HCT116 (cell line): Measurements from ENCODE around the gene ITSN1. TPM values are rescaled to one million over a fixed set of nuclear protein-coding genes. Genes with fewer than 3 reads are reported as not detected.

Experiments
- ATAC-seq: fragments of 200-7000 bp; cut with Tn5 transposase; 2 replicates; pipeline ENCODE4 v1.9.1; 2020; ENCODE audit warnings: mild to moderate bottlenecking, moderate library complexity
- BruUV-seq: library from RNA; stranded (reverse); fragments of 400-500 nt; replicated peaks from 2 replicates; lab custom pipeline; 2021; lab: Mats Ljungman, UMichigan
- CTCF ChIA-PET: fragments of 300-600 bp; sonication (Branson Sonifier 250); formaldehyde crosslinking; loops from one replicate; lab custom pipeline; 2021; ENCODE audit warnings: antibody characterized with exemption; lab: Charles Lee
- POLR2A ChIA-PET: fragments of 300-600, 350-600 bp; sonication (Branson Sonifier 250); formaldehyde crosslinking; loops from one replicate; lab custom pipeline; 2021; ENCODE audit warnings: antibody characterized with exemption; lab: Charles Lee
- RAD21 ChIA-PET, 2 experiments: fragments of 300-600 bp; sonication (Branson Sonifier 250); formaldehyde crosslinking; loops; one replicate each; lab custom pipeline; 2023; ENCODE audit warnings: low total read pairs in 2 of 2; ENCODE audit not compliant: uncharacterized antibody in 2 of 2, unreplicated experiment in 2 of 2, low non-redundant PET in 1 of 2; lab: Charles Lee
- DNase-seq: peaks from one replicate; pipeline ENCODE4 v3.0.0-alpha.2; 2010; ENCODE audit warnings: low read depth, low spot score
- H2AFZ ChIP-seq: fragments of 200-600 bp; shearing (Covaris generic), sonication (generic); 2 replicates; pipeline ENCODE4 v1.6.1; 2017; ENCODE audit warnings: low read depth, mixed run types, mixed read lengths, antibody characterized with exemption, low read length; ENCODE audit not compliant: poor library complexity, severe bottlenecking
- H3K27ac ChIP-seq: 2 replicates; pipeline ENCODE4 v1.5.1; 2012; ENCODE audit warnings: low read depth, low read length
- H3K27me3 ChIP-seq: fragments of 200-600 bp; sonication (generic); 2 replicates; pipeline ENCODE4 v1.6.1; 2016; ENCODE audit warnings: mixed run types, low read length, mixed read lengths; ENCODE audit not compliant: insufficient read depth
- H3K36me3 ChIP-seq, 2 experiments: fragments of 200-500 bp in 1 of 2; fragments of 200-600 bp in 1 of 2; sonication (Bioruptor generic) in 1 of 2; sonication (generic) in 1 of 2; 2 replicates each; pipeline versions ENCODE4 v1.5.1 to v1.6.1; 2014 to 2016; ENCODE audit warnings: low read length in 2 of 2, inconsistent platforms in 1 of 2, mixed read lengths in 1 of 2, mixed run types in 1 of 2; ENCODE audit not compliant: insufficient read depth in 2 of 2, control insufficient read depth in 1 of 2
- H3K4me1 ChIP-seq, 2 experiments: fragments of 200-600 bp in 1 of 2; sonication (generic) in 1 of 2; 2 replicates each; pipeline versions ENCODE4 v1.5.1 to v1.6.1; 2012 to 2017; ENCODE audit warnings: low read length in 2 of 2, inconsistent platforms in 1 of 2, mild to moderate bottlenecking in 1 of 2, mixed read lengths in 1 of 2, mixed run types in 1 of 2, moderate library complexity in 1 of 2; ENCODE audit not compliant: insufficient read depth in 2 of 2, control insufficient read depth in 1 of 2
- H3K4me2 ChIP-seq: fragments of 200-600 bp; sonication (generic); 2 replicates; pipeline ENCODE4 v1.6.1; 2017; ENCODE audit warnings: mixed run types, low read length, mixed read lengths
- H3K4me3 ChIP-seq, 2 experiments: fragments of 200-600 bp in 1 of 2; sonication (generic) in 1 of 2; replicated peaks in 1 of 2; 2 replicates each; pipeline ENCODE4 v1.5.1; 2011 to 2016; ENCODE audit warnings: low read length in 2 of 2, control low read depth in 1 of 2, low read depth in 1 of 2, mild to moderate bottlenecking in 1 of 2, mixed read lengths in 1 of 2, mixed run types in 1 of 2
- H3K79me2 ChIP-seq: fragments of 200-600 bp; sonication (generic); 2 replicates; pipeline ENCODE4 v1.6.1; 2017; ENCODE audit warnings: mild to moderate bottlenecking, mixed run types, low read length, moderate library complexity, mixed read lengths; ENCODE audit not compliant: insufficient read depth
- H3K9ac ChIP-seq: fragments of 200-600 bp; sonication (generic); 2 replicates; pipeline ENCODE4 v1.6.1; 2016; ENCODE audit warnings: low read length, mixed read lengths
- H3K9me2 ChIP-seq: fragments of 200-600 bp; sonication (generic), shearing (Covaris generic); 2 replicates; pipeline ENCODE4 v1.6.1; 2017; ENCODE audit warnings: mixed run types, mild to moderate bottlenecking, moderate library complexity; ENCODE audit not compliant: insufficient read depth
- H3K9me3 ChIP-seq, 2 experiments: fragments of 200-500 bp in 1 of 2; fragments of 200-600 bp in 1 of 2; sonication (Bioruptor generic) in 1 of 2; sonication (generic) in 1 of 2; 2 replicates each; pipeline ENCODE4 v1.6.1; 2014 to 2017; ENCODE audit warnings: low read length in 2 of 2, mixed read lengths in 2 of 2, inconsistent platforms in 1 of 2, low read depth in 1 of 2, mild to moderate bottlenecking in 1 of 2, mixed run types in 1 of 2, moderate library complexity in 1 of 2; ENCODE audit not compliant: control insufficient read depth in 1 of 2, insufficient read depth in 1 of 2
- H4K20me1 ChIP-seq: fragments of 200-600 bp; sonication (generic), shearing (Covaris generic); 2 replicates; pipeline ENCODE4 v1.6.1; 2017; ENCODE audit warnings: mixed run types, mild to moderate bottlenecking, moderate library complexity; ENCODE audit not compliant: insufficient read depth
- CEBPB ChIP-seq: IDR thresholded peaks from 2 replicates; pipeline ENCODE4 v1.6.1; 2012; ENCODE audit warnings: low read depth
- EZH2 ChIP-seq: fragments of 200-600 bp; sonication (generic); IDR thresholded peaks from 2 replicates; pipeline ENCODE4 v1.6.1; 2017; ENCODE audit warnings: antibody characterized with exemption, mixed run types
- EZH2phosphoT487 ChIP-seq: fragments of 200-600 bp; IDR thresholded peaks from 2 replicates; pipeline ENCODE4 v1.6.1; 2018; ENCODE audit warnings: antibody characterized with exemption, borderline replicate concordance
- FOSL1 ChIP-seq: IDR thresholded peaks from 2 replicates; pipeline ENCODE4 v1.6.1; 2012; ENCODE audit warnings: low read depth
- RAD21 ChIP-seq: IDR thresholded peaks from 2 replicates; pipeline ENCODE4 v1.6.1; 2012; ENCODE audit warnings: low read depth, mild to moderate bottlenecking
- ZFX ChIP-seq: fragments of 450-650 bp; IDR thresholded peaks from 2 replicates; pipeline ENCODE4 v1.6.1; 2017
- intact Hi-C: fragments of 100-400 bp; cut with micrococcal nuclease; formaldehyde crosslinking; loops from 2 replicates; pipeline ENCODE4 v1.10.0; 2022
- total RNA-seq: library from RNA; stranded (reverse); gene quantifications from one replicate; pipeline ENCODE4 v1.2.1, GENCODE V29; 2021; ENCODE audit not compliant: unreplicated experiment
- TF ChIP-seq, protein P1 (sequence below): IDR thresholded peaks from 2 replicates; pipeline ENCODE4 v1.6.1; 2012
- TF ChIP-seq, protein P2 (sequence below): IDR thresholded peaks from 2 replicates; pipeline ENCODE4 v1.6.1; 2011; ENCODE audit warnings: mild to moderate bottlenecking, low read length, moderate library complexity; ENCODE audit not compliant: insufficient replicate concordance; ENCODE audit errors: extremely low read depth
- TF ChIP-seq, protein P3 (sequence below): IDR thresholded peaks from 2 replicates; pipeline ENCODE4 v1.6.1; 2012
- TF ChIP-seq, protein P4 (sequence below), 3 experiments: fragments of 200-600 bp in 1 of 3; sonication (generic) in 1 of 3; IDR thresholded peaks in 2 of 3; conservative IDR thresholded peaks in 1 of 3; 2 replicates each; pipeline ENCODE4 v1.5.1; 2012 to 2017; ENCODE audit warnings: low read depth in 2 of 3, low read length in 2 of 3, antibody characterized with exemption in 1 of 3, borderline replicate concordance in 1 of 3, control low read depth in 1 of 3, mild to moderate bottlenecking in 1 of 3, mixed read lengths in 1 of 3, mixed run types in 1 of 3, moderate library complexity in 1 of 3; ENCODE audit not compliant: insufficient read depth in 1 of 3

Gene ITSN1
- total RNA-seq, 1 experiment from 2014 or later: 25.8 TPM

DNA sequence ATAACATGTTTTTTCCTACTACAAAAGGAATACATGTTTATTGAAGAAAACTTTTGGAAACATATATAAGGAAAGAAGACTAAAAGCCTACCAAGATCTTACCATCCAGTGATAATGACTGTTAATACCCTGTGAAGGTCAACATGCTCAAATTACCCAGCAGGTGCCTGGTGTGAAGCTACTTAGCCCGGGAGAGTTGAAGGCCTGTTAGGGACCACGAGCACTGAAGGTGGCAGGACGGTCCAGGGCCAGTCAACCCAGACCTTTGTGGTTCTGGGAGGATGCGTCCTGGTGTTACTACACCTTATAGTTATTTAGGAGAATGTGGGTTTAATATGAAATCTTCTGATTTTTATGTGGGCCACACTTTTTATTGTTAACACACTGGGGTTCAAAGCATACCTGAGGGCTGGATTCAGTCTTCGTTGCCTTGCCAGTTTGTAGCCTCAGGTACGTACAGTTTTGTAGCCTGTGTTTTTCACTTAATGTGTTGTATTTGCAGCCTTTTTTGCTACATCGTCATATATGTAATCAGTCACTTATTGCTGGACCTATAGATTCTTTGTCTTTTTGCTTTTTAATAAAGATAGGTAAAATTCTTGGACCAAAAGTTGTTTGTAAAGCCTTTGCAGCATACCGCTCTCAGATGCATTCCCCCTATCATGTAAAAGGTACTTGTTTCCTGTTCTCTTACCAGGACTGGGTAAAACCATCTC, 9.8 kb downstream of the ITSN1 start:
- ChIA-PET RAD21 (interaction anchor here in 1 of 2 experiments (0.9 kb wide), 1 partner anchor 46 kb away, joined by 3 read pairs; no protein-coding TSS in a partner anchor), CTCF (no interaction called here), POLR2A (no interaction called here)
- intact Hi-C loops: no loop called here
- no peak overlapping the region for H2AFZ ChIP-seq
- H3K27ac ChIP-seq: no peak overlapping the region
- no peak overlapping the region for H3K4me2 ChIP-seq
- peaks cover 75% of the 10 kb centered on the region for H3K79me2 ChIP-seq
- DNase-seq (no peak), ATAC-seq (no peak)
- no peaks in the 10 kb centered on the region for H3K27me3 ChIP-seq
- no peak overlapping the region for H3K9ac ChIP-seq
- TF ChIP-seq ZFX (no peak), EZH2phosphoT487 (no peak), CEBPB (no peak), FOSL1 (no peak), EZH2 (no peak), RAD21 (no peak)
- TF ChIP-seq, protein P1, sequence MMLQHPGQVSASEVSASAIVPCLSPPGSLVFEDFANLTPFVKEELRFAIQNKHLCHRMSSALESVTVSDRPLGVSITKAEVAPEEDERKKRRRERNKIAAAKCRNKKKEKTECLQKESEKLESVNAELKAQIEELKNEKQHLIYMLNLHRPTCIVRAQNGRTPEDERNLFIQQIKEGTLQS: no peak
- TF ChIP-seq, protein P2, sequence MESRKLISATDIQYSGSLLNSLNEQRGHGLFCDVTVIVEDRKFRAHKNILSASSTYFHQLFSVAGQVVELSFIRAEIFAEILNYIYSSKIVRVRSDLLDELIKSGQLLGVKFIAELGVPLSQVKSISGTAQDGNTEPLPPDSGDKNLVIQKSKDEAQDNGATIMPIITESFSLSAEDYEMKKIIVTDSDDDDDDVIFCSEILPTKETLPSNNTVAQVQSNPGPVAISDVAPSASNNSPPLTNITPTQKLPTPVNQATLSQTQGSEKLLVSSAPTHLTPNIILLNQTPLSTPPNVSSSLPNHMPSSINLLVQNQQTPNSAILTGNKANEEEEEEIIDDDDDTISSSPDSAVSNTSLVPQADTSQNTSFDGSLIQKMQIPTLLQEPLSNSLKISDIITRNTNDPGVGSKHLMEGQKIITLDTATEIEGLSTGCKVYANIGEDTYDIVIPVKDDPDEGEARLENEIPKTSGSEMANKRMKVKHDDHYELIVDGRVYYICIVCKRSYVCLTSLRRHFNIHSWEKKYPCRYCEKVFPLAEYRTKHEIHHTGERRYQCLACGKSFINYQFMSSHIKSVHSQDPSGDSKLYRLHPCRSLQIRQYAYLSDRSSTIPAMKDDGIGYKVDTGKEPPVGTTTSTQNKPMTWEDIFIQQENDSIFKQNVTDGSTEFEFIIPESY: no peak
- TF ChIP-seq, protein P3, sequence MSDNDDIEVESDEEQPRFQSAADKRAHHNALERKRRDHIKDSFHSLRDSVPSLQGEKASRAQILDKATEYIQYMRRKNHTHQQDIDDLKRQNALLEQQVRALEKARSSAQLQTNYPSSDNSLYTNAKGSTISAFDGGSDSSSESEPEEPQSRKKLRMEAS: no peak
- TF ChIP-seq, protein P4, sequence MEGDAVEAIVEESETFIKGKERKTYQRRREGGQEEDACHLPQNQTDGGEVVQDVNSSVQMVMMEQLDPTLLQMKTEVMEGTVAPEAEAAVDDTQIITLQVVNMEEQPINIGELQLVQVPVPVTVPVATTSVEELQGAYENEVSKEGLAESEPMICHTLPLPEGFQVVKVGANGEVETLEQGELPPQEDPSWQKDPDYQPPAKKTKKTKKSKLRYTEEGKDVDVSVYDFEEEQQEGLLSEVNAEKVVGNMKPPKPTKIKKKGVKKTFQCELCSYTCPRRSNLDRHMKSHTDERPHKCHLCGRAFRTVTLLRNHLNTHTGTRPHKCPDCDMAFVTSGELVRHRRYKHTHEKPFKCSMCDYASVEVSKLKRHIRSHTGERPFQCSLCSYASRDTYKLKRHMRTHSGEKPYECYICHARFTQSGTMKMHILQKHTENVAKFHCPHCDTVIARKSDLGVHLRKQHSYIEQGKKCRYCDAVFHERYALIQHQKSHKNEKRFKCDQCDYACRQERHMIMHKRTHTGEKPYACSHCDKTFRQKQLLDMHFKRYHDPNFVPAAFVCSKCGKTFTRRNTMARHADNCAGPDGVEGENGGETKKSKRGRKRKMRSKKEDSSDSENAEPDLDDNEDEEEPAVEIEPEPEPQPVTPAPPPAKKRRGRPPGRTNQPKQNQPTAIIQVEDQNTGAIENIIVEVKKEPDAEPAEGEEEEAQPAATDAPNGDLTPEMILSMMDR (IDR thresholded peaks at IDR 0.05 in 2 of 3, conservative IDR thresholded peaks at IDR 0.05 in 1 of 3; ENCODE audit: borderline replicate concordance in 1 of 3, insufficient read depth in 1 of 3, low read depth in 2 of 3, low read length in 2 of 3): no peak
- H3K36me3 ChIP-seq: no peaks in the 10 kb centered on the region
- BruUV-seq: no TSS peak
- H3K4me3 ChIP-seq: no peak overlapping the region
- H4K20me1 ChIP-seq: no peaks in the 10 kb centered on the region
- no peaks in the 10 kb centered on the region for H3K9me3 ChIP-seq
- peaks cover 33 to 40% of the 10 kb centered on the region in 2 experiments for H3K4me1 ChIP-seq
- H3K9me2 ChIP-seq: no peaks in the 10 kb centered on the region
